CD14-positive monocyte (primary cell): ENCODE measurements around the gene DTD1. TPM values are rescaled to one million over a fixed set of nuclear protein-coding genes. Genes with fewer than 3 reads are reported as not detected.

Source experiments
- DNase-seq, 3 donors: peaks; one replicate each; pipeline ENCODE4 v3.0.0-alpha.2; 2011 to 2022
- H2AFZ ChIP-seq: 2 replicates; pipeline ENCODE4 v1.6.0; 2012; ENCODE audit warnings: mild to moderate bottlenecking, low read depth, low read length, inconsistent platforms; ENCODE audit not compliant: insufficient read depth, poor library complexity, severe bottlenecking
- H3K27ac ChIP-seq, 2 donors: 1 replicate in 1 of 2; 2 replicates in 1 of 2; pipeline ENCODE4 v1.5.1; 2012 to 2013; ENCODE audit warnings: low read length in 2 of 2, control low read depth in 1 of 2, inconsistent platforms in 1 of 2, low read depth in 1 of 2, mild to moderate bottlenecking in 1 of 2
- H3K27me3 ChIP-seq, 2 donors: one replicate each; pipeline versions ENCODE4 v1.6.0 to v1.6.1; 2011 to 2013; ENCODE audit warnings: low read length in 2 of 2; ENCODE audit not compliant: control insufficient read depth in 2 of 2, insufficient read depth in 2 of 2
- H3K36me3 ChIP-seq, 2 donors: replicated peaks in 1 of 2; 1 replicate in 1 of 2; 2 replicates in 1 of 2; pipeline versions ENCODE4 v1.5.1 to v1.6.1; 2012 to 2013; ENCODE audit warnings: low read length in 2 of 2, control low read depth in 1 of 2, inconsistent platforms in 1 of 2, mild to moderate bottlenecking in 1 of 2; ENCODE audit not compliant: insufficient read depth in 2 of 2, control insufficient read depth in 1 of 2
- H3K4me1 ChIP-seq, 2 donors: 1 replicate in 1 of 2; 2 replicates in 1 of 2; pipeline versions ENCODE4 v1.5.1 to v1.6.1; 2012 to 2013; ENCODE audit warnings: low read length in 2 of 2, control low read depth in 1 of 2, inconsistent platforms in 1 of 2, mild to moderate bottlenecking in 1 of 2, moderate library complexity in 1 of 2; ENCODE audit not compliant: insufficient read depth in 2 of 2, control insufficient read depth in 1 of 2
- H3K4me2 ChIP-seq: replicated peaks from 2 replicates; pipeline ENCODE3; 2012; ENCODE audit warnings: low read length, moderate library complexity, mild to moderate bottlenecking; ENCODE audit not compliant: poor library complexity, severe bottlenecking; ENCODE audit errors: extremely low read depth
- H3K4me3 ChIP-seq, 3 experiments: fragments of 200-600 bp in 1 of 3; sonication (generic) in 1 of 3; replicated peaks in 1 of 3; 1 replicate in 2 of 3; 2 replicates in 1 of 3; pipeline ENCODE4 v1.5.1; 2011 to 2013; ENCODE audit warnings: low read length in 3 of 3, mild to moderate bottlenecking in 3 of 3, control low read depth in 2 of 3, low read depth in 2 of 3, inconsistent platforms in 1 of 3, moderate library complexity in 1 of 3
- H3K79me2 ChIP-seq: 2 replicates; pipeline ENCODE4 v1.6.0; 2012; ENCODE audit warnings: mild to moderate bottlenecking, control low read depth, inconsistent platforms, low read length, moderate library complexity; ENCODE audit not compliant: insufficient read depth
- H3K9ac ChIP-seq: 2 replicates; pipeline ENCODE4 v1.6.0; 2017; ENCODE audit warnings: low read length, mild to moderate bottlenecking; ENCODE audit not compliant: insufficient read depth, poor library complexity, severe bottlenecking
- H3K9me3 ChIP-seq, 2 donors: replicated peaks in 1 of 2; 1 replicate in 1 of 2; 2 replicates in 1 of 2; pipeline versions ENCODE4 v1.5.1 to v1.6.1; 2012 to 2013; ENCODE audit warnings: low read length in 2 of 2, control low read depth in 1 of 2; ENCODE audit not compliant: control insufficient read depth in 1 of 2, insufficient read depth in 1 of 2
- H4K20me1 ChIP-seq: 2 replicates; pipeline ENCODE4 v1.6.0; 2012; ENCODE audit warnings: mild to moderate bottlenecking, low read length, control low read depth, moderate library complexity; ENCODE audit not compliant: insufficient read depth
- H3K27ac Mint-ChIP-seq, 7 donors: one replicate each; pipeline ENCODE4 v1.8.0; 2020; ENCODE audit warnings: mild to moderate bottlenecking in 7 of 7, mixed read lengths in 7 of 7, moderate library complexity in 6 of 7, inconsistent platforms in 2 of 7
- H3K27me3 Mint-ChIP-seq, 3 donors: one replicate each; pipeline ENCODE4 v1.8.0; 2021 to 2022; ENCODE audit warnings: low read depth in 3 of 3, mild to moderate bottlenecking in 3 of 3, mixed read lengths in 3 of 3, moderate library complexity in 3 of 3, inconsistent platforms in 1 of 3
- H3K36me3 Mint-ChIP-seq, 2 donors: one replicate each; pipeline ENCODE4 v1.8.0; 2020; ENCODE audit warnings: mixed read lengths in 2 of 2, inconsistent platforms in 1 of 2, mild to moderate bottlenecking in 1 of 2
- H3K4me1 Mint-ChIP-seq: one replicate; pipeline ENCODE4 v1.8.0; 2020; ENCODE audit warnings: mild to moderate bottlenecking, mixed read lengths
- H3K4me3 Mint-ChIP-seq, 2 donors: one replicate each; pipeline ENCODE4 v1.8.0; 2020; ENCODE audit warnings: mild to moderate bottlenecking in 2 of 2, mixed read lengths in 2 of 2, moderate library complexity in 1 of 2
- H3K9me3 Mint-ChIP-seq, 7 donors: one replicate each; pipeline ENCODE4 v1.8.0; 2020 to 2022; ENCODE audit warnings: mixed read lengths in 7 of 7, mild to moderate bottlenecking in 6 of 7, moderate library complexity in 6 of 7, inconsistent platforms in 2 of 7
- WGBS: methylation state at CpG from one replicate; pipeline ENCODE4 v1.1.5; 2013; ENCODE audit warnings: missing lambda C conversion rate; ENCODE audit not compliant: insufficient coverage; 5-methylcytosine and 5-hydroxymethylcytosine counted together
- intact Hi-C, 2 donors: fragments of 100-400 bp; cut with micrococcal nuclease; formaldehyde crosslinking; loops; one replicate each; pipeline versions ENCODE4 v1.15.0 to v1.15.1; 2023
- polyA plus RNA-seq, 3 donors: library from polyadenylated mRNA; depleted of rRNA in 1 of 3; unstranded in 2 of 3; stranded (reverse) in 1 of 3; fragments of 300-500 nt in 2 of 3; fragments of >200 nt in 1 of 3; fragmentation: Illumina TruSeq in 2 of 3; gene quantifications; 1 replicate in 2 of 3; 2 replicates in 1 of 3; pipeline ENCODE4 v1.2.3, GENCODE V29; 2012 to 2021
- TF ChIP-seq, protein P1 (sequence below): fragments of 200-600 bp; IDR thresholded peaks from one replicate; pipeline ENCODE4 v1.8.0; 2022; ENCODE audit warnings: antibody characterized with exemption, mild to moderate bottlenecking

DTD1 gene
- polyA plus RNA-seq, 3 donors: 18.8 to 33.6 (median 26.3) TPM

DNA sequence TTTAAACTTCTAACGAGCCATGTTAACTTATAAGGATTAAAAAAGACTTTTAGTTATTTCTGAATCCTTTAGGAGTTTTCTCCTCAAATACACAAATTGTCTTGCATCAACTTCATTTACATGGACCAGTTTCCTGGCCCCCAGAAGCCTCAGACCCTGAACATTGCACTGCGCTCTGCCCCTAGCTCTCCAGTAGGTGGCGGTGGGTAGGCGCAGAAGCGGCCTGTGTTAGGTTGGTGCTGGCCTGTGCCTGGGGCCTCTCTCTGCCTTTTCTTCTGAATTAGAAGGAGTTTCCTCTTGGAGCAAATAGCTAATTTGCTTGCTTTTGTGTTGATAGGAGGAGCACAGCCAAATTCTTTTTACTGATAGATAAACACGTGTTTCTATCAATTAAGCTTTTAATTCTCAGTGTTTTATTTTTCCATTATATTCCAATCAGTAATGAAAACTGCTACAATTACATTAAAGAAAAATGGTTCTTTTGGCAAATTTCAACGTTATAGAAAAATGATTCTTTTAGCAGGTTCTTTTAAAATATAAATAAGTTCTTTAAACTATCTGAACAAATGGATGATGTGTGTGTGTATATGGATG lies 44.4 kb downstream of the DTD1 start:
- Histone ChIP-seq H3K4me1 (no peaks in the 10 kb centered on the region), H3K4me3 (no peak overlapping the region), H3K9me3 (peaks cover 0 to 5% of the 10 kb centered on the region in 2 donors), H3K9ac (no peak overlapping the region), H3K36me3 (peaks cover 6 to 12% of the 10 kb centered on the region in 2 donors), H3K4me2 (no peak overlapping the region), H3K27ac (no peak overlapping the region), H4K20me1 (no peaks in the 10 kb centered on the region), H3K79me2 (no peaks in the 10 kb centered on the region), H3K27me3 (no peaks in the 10 kb centered on the region), H2AFZ (no peak overlapping the region)
- TF ChIP-seq, protein P1, sequence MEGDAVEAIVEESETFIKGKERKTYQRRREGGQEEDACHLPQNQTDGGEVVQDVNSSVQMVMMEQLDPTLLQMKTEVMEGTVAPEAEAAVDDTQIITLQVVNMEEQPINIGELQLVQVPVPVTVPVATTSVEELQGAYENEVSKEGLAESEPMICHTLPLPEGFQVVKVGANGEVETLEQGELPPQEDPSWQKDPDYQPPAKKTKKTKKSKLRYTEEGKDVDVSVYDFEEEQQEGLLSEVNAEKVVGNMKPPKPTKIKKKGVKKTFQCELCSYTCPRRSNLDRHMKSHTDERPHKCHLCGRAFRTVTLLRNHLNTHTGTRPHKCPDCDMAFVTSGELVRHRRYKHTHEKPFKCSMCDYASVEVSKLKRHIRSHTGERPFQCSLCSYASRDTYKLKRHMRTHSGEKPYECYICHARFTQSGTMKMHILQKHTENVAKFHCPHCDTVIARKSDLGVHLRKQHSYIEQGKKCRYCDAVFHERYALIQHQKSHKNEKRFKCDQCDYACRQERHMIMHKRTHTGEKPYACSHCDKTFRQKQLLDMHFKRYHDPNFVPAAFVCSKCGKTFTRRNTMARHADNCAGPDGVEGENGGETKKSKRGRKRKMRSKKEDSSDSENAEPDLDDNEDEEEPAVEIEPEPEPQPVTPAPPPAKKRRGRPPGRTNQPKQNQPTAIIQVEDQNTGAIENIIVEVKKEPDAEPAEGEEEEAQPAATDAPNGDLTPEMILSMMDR: peak; percentile 89
- intact Hi-C loops: no loop called here
- Mint-ChIP-seq H3K27me3 (no peaks in the 10 kb centered on the region), H3K4me3 (no peak overlapping the region), H3K9me3 (peaks cover 0 to 5% (median 3%) of the 10 kb centered on the region in 7 donors), H3K36me3 (peaks cover 17 to 23% of the 10 kb centered on the region in 2 donors), H3K4me1 (no peaks in the 10 kb centered on the region), H3K27ac (peak overlapping the region in 1 of 7 donors; percentile 61)
- peak; percentile 14 to 23 (median 15) for DNase-seq
- no CpG with 5 or more reads among the region's 7 CpGs for WGBS

DNA sequence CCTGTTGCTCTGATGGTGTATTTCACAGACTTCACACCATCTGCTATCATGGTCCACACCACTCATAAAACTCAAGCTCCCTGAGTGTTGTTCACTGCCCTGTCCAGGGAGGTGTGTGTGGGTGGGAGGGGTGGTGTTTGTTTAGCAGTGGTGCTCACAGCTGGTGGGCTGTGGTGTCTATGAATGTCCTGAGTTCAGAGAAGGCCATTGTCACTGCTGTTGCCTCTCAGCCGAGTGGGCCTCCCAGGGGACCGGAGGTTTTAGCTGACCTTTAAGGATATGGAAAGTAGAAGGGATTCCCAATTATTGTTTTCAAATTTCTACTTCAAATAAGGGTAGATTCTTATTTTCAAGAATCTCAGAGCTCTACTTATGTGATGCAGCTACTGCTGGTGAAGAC lies 45.6 kb downstream of the DTD1 start:
- intact Hi-C loops: no loop called here
- Mint-ChIP-seq H3K36me3 (peaks cover 14 to 18% of the 10 kb centered on the region in 2 donors), H3K27me3 (no peaks in the 10 kb centered on the region), H3K4me1 (no peaks in the 10 kb centered on the region), H3K27ac (peak overlapping the region in 1 of 7 donors; percentile 28), H3K9me3 (peaks cover 0 to 5% (median 0%) of the 10 kb centered on the region in 7 donors), H3K4me3 (no peak overlapping the region)
- no peak overlapping the region for H3K9ac ChIP-seq
- whole genome bisulfite sequencing: no CpG with 5 or more reads among the region's 2 CpGs
- H3K4me2 ChIP-seq: no peak overlapping the region
- H3K36me3 ChIP-seq: peaks cover 2 to 7% of the 10 kb centered on the region in 2 donors
- H3K27me3 ChIP-seq: no peaks in the 10 kb centered on the region
- TF ChIP-seq, protein P1: no peak
- H4K20me1 ChIP-seq: no peaks in the 10 kb centered on the region
- H3K9me3 ChIP-seq: peaks cover 0 to under 1% of the 10 kb centered on the region in 2 donors
- H3K4me1 ChIP-seq: no peaks in the 10 kb centered on the region
- no peak overlapping the region for H3K27ac ChIP-seq
- no peak for DNase-seq
- H3K79me2 ChIP-seq: no peaks in the 10 kb centered on the region
- H2AFZ ChIP-seq: no peak overlapping the region
- H3K4me3 ChIP-seq: no peak overlapping the region
